HG03097 (cell line): ENCODE measurements around the gene NRXN2.

Experiments
- ATAC-seq: cut with Tn5 transposase; IDR thresholded peaks from one replicate; pipeline ENCODE4 v1.9.1; 2021; ENCODE audit not compliant: unreplicated experiment, low FRiP score

Gene NRXN2

DNA sequence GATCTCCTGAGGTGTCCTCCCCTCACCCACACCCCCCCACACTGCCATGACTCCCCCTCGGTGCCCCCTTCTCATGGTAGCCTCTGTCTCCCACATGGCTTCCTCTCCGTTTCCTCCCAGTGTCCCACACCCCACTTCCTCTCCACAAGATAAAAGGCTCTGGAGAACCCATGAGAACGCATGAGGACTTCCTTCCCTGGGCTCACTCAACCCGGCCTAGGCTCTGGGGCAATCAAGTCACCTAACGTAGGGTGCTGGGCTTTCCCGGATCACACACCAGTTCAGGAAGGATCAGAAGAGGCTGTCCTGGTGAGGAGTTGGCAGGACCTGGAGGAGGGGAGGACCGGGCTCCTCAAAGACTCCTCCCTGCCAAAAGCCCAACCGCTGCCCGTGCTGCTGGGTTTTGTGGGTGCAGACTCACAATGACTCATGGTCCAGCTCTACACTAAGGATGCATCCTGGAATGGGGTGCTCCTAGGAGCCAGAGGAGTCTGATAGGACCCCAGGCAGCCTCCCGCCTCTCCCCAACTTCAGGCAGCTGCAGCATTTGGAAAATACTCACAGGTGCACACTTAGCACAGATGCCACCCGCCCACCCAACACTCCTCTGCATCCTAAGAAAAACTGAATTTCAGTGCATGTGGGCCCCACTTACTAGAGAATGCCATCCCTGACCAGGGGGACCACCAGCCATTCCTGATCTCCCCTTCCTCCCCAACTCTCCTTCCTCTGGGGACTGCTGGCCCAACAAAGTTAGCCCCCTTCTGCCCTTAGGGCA, 110.9 kb downstream of the NRXN2 start:
- ATAC-seq: no peak

DNA sequence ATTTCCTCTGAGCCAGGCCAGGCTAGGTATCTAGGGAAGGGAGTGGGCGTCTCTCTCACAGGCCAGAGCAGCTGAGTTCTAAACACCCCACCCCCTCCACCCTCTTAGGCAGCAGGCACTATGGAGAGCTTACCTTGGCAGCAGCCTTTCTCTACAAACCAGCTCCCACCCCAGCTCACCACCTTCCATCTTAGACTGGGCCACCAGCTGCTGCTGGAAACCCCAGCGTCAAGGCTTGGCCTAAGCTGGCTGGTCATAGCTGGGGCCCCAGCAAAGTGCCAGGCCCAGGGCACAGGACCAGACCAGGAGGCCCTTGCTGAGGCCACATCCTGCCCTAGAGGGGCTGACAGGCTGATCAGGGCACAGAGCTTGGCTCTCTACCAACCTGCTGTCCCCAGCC, 111.8 kb downstream of the NRXN2 start:
- ATAC-seq: no peak

DNA sequence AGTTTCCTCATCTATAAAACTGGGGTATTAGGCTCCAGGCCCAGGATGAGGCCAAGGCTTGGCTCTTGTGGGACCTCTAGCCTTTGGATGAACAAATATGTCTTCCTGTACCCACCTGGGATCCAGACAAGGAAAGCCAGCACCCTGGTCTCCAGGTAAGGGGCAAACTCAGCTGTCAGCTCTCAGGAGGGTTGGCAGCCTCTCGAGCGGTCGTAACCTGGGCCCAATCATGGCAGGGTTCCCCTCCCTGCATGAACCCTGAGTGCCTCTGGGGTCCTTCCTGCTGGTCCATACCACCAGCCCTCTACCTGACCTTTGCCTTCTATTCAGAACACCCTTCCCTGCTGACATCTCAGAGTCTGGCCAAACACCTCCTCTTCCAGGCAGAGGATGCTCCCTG, 112.4 kb downstream of the NRXN2 start:
- no peak for ATAC-seq

DNA sequence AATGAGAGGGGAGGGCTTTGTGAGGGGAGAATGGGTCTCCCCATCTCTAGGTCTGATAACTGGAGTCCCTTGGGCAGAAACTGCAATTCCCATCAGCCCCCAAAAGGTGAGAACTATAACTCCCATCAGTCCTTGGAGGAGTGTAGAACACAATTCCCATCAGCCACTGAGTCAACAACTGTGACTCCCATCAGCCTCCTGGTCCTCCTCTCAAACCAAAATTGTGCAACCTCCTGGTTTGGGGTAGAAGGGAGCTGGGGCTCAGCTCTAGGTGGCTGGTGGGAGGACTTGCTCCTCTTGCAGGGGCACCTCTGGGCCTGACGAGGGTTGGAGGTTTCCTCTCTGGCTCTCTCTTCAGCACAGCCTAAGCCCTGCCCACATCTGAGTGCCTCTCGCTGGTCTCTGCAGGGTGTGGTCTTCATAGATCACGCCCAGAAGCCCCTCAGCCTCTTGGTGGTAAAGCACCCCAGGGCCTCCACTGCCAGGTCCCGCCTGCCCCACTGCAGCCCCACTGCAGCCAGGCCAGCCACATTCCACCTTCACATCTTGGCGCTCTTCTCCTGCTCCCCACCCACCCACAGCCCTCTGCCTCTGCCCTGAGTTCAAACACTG, 113.5 kb downstream of the NRXN2 start:
- ATAC-seq: no peak

DNA sequence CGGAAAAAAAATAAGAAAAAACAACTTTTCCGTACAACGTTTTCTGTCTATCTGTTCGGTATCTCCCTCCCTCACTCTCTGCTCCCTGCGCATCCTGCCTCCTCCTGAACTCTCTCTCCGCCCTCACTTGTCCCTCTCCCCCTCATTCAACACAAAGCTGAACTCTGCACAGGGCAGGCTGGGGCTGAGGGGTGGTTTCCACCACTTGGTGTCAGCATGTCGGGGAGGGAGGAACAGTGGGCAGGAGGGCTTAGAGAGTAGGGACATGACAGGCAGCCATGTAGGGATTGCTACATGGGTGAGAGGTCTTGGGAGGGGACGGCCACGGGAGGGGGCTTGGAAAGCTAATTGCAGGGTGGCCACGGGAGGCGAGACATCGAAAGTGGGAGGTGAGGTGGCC, 114.4 kb downstream of the NRXN2 start:
- ATAC-seq: no peak

DNA sequence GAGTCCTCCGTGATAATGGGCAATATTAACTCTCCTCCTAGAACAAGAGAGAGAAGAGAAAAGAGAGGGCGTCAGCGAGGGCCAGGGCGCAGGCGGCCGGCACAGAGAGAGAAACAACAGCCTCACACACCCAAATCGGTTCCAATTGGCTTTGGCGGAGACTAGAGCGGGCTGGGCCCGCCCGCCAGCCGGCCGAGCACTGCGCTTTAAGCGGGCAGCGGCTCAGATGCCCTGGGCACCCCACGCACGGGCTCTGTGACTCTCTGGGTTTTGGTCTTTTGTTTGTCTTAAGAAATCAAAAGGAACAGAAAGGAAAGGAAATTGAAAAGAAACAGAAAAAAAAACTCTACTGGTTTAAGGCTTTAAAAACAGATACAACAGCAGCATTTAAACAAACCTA, 115.0 kb downstream of the NRXN2 start:
- ATAC-seq: no peak

DNA sequence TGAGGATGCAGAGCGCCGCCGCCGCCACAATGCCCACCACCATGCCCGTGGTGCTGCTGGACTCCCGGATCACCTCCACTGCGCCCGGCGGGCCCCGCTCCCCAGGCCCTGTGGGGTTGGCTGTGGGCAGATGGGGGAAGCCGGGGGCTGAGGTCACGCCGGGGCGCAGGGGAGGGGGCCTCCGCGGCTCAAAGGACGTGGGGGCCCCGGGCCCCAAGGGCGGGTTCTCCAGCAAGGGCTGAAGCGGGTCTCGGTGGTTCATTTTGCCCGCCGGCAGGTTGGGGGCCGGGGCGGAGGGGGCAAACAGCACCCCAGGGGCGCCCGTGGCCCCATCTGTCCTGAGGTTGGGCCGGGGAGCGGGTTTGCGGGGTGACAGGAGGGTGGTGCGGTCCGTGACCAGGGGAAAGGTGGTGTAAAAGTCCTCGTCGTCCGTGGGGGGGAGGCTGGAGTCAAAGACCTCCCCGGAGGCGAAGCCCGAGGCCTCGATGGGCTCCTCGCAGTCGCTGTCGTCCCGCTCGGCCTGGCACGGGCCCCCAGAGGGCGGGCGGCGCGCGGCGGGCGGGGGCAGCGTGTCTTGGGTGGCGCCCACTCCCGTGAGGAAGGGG, 115.5 kb downstream of the NRXN2 start:
- no peak for ATAC-seq

DNA sequence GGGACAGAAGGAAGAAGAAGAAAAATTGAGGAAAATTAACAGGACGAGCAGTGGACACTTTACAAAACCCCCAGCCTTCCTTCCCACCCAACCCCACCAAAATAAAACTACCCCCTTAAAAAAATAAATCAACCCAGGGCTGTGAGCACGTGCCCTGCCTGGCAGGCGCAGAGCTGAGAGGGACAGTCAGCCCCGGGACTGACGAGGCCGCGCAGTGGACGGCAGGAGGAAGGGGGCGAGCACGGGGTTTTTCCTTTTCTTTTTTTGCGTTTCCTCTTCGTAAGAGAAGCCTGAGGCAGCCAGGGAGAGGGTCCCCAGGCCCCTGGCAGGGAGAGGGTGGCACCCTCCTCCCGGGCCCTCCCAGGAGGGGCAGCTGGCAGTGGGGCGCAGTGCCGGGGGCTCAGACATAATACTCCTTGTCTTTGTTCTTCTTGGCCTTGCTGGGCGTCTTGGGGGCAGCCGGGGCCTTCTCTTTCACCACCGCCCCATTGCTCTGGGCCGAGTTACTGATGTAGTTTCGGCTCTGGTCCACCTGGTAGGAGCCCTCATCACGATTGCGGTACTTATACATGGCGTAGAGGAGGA, 116.1 kb downstream of the NRXN2 start:
- no peak for ATAC-seq

DNA sequence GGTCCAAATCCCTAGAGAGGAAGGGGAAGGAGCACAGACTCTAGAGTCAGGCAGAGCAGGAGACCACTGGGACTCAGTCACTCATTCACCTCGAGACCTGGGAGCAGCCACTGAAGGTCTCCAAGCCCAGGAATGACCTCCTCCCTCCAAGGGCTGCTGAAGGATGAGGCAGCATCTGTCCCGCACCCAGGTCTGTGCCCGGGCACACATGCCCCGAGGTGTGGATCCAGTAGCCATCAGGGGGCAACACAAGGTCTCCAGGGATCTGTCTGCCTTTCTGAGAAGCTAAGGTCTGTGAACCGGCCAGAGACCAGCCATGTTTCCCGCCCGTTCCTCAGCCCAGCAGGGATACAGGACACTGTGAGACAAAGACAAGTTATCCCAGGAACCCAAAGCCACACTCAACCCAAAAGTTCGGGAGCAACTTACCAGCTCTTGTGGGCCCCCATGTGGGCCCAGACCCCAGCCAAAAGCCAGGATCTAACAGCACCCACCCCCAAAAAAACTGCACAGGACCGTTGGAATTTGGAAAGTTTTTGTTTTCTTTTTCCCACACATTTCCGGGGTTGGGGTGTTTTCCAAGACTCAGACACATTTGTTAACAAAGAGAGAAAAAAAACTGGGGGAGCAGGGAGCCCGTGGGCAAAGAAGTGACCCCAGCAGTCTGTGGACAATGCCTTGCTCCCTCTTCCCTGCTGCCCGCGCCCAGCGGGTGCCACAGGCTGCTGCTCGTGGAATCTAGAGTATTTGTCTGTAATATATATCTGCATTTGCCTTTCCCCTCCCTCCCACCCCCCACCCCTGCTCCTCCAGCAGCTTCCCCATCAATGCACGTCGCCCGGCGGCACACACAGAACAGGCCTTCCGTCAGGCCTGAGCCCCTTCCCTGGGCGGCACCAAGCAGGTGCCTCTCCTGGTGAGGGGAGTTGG, 117.1 kb downstream of the NRXN2 start:
- ATAC-seq: no peak

DNA sequence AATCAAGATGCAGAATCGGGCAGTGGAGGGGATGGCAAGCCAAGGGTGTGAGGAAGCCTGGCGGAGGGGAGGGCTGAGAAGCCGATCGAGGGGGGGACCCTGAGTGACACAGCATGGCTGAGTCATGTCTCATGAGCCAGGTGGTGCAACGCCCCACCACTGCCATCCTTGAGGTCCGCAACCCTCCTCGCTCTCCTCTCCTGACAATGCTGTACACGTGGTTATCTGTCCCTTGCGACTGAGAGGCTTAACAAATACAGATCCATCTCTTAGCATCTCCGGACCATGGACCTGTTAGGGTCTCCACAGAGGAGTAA, 117.8 kb downstream of the NRXN2 start:
- no peak for ATAC-seq

DNA sequence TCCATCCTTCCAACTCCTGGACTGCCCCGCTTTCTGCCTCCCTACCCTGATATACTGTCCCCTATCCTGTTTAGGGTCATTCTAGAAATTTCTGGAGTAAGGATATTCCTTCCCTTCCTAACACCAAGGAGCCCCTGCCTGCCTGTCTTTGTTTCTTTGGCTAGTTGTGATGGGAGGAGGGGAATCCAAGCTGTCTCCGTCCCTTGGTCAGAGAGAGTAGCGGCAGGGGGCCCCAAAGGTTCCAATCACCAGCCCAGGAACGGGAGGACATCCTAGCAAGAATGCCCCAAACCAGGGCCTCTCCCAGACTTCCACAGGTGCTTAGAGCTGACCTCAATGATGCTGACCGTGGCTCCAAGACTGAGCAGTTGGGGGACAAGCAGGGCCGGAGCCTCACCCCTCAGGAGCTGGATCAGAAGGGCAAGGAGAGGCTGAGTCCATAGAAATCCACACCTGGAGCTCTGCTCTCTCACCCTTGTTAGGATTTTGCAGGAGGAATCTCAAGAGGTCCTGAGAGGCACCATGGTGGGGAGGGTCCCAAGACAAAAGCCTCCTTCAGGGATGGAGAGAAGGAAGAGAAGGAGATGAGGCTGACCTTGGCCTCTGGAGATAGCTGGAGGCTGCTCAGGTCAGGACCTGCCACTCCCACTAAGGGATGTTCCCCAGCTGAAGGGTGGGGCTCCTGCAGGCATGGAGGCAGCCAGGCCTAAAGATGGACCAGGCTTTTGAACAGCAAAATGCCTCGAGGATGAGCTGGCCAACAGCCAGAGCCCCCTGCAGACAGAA, 118.3 kb downstream of the NRXN2 start:
- no peak for ATAC-seq

DNA sequence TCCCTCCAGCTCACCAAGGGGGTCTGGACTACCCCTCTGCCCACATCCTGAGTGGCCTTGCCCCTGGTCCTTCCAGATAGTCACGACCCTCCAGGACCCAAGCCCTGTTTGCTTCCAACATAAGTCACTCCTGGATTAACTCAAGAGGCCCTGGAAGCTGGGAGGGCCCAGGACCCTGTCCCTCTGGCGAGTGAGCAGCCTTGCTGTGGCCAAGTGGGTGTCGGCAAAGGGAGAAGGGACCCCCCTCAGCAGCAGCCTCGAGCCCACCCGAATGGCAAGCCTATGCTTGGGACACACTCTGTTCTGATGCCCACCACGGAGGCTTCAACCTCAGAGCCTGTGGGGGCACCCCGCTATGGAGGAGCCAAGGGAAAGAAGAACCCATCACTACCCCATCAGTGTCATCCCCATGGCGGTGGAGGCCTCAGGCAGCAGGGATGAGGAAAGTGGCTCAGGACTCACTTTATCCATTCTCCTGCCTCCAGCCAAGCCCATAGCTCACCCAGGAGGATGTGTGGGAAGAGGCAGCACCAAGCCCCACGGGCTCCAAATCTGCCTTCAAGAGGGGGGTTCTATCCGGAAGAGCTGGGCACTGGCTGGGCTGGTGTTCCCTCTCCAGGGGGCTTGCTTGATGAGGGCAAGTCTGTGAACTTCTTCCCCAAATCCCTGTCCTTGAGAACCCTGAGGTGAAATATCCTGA, 119.4 kb downstream of the NRXN2 start:
- ATAC-seq: no peak

DNA sequence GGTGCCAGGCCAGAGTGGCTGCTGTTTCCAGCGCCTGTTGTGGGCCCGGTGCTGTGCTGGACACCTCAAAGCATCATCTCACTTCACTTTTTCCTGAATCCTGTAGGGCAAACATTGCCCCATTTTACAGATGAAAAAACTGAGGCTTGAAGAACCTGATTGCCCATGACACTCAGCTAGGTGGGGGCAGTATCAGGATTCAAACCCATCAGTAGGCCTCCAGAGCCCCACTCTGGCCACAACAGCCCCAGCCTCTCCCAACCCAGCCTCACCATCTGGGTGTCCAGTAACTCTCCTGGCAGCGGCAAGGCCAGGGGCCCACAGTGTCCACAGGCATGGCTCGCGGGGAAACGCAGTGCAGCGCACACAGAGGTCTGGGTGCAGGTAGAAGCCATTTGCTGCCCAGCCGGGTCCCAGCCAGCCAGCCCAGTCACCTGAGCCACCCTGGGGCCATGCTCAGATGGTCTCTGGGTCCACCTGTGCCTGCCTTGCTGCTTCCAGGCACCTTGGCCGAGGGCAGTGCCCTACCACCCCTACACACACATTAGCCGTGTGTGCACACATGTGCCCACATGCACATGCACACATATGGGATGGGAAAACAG, 120.4 kb downstream of the NRXN2 start:
- ATAC-seq: no peak

DNA sequence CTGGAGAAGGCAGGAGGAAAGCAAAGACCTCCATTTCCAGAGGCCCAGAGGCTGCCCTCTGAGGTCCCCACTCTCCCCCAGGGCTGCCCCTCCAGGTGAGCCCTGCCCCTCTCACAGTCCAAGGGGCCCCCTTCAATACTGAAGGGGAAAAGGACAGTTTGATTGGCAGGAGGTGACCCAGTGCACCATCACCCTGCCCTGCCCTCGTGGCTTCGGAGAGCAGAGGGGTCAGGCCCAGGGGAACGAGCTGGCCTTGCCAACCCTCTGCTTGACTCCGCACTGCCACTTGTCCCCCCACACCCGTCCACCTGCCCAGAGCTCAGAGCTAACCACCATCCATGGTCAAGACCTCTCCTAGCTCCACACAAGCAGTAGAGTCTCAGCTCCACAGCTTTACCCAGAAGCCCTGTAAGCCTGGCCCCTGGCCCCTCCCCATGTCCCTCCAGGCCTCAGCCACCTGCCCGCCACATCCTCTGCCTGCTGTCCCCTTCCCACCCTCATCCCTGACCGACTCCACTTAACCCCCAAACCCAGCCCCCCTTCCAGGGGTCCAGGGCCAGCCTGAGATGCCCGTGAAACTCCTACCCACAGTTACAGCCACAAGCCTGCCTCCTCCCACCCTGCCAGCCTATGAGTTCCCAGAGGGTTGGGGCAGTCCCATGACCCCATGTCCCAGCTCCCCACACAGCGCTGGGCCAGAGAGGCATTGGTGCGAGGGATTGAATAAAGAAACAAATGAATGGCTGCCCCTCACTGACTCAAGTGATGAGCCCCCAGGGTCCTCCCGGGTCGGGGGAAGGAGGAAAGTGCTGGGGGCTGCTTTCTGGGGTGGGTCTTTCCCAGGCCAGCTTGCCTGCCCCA, 121.2 kb downstream of the NRXN2 start:
- no peak for ATAC-seq

DNA sequence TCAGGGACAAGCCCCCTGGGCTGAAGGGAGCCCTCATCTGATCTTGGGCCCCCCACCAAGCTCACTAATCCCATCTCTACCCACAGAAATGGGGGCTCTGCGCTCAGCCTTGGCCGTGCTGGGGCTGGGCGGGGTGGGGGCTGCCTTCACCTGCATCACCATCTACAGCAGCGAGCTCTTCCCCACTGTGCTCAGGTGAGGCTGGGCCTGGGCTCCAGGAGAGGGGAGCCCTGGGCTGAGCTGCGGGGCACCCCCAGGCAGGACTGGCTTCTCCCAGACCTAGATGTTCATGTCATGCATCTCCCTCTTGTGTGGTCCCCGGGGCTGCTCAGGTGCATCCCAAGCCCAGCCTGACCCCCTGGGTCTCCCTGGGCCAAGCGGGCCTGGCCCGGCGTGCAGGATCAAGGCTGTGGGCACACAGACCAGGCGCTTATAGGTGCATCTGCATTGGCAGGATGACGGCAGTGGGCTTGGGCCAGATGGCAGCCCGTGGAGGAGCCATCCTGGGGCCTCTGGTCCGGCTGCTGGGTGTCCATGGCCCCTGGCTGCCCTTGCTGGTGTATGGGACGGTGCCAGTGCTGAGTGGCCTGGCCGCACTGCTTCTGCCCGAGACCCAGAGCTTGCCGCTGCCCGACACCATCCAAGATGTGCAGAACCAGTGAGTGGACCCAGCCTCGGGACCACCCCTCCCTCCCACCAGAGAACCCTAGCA, 122.6 kb downstream of the NRXN2 start:
- ATAC-seq: no peak

DNA sequence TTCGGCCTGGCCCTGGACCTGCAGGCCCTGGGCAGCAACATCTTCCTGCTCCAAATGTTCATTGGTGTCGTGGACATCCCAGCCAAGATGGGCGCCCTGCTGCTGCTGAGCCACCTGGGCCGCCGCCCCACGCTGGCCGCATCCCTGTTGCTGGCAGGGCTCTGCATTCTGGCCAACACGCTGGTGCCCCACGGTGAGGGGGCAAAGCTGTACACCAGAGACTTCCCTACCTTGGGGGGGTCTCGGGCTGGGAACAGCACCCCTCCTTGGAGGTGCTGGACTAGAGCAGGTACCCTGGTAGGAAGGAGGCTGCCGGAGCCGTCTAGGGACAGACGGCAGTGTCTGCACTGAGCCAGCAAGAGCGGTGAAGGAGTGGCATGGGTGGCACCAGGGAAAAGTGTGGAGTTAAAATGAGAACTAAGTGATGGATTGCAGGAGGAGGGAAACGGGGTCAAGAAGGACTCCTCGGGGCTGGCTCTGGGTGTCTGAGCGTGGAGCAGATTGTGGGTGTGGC, 123.2 kb downstream of the NRXN2 start:
- no peak for ATAC-seq
